H9 (cell line): Measurements from ENCODE around the gene E4F1. TPM values are rescaled to one million over a fixed set of nuclear protein-coding genes. Genes with fewer than 3 reads are reported as not detected.

Experiments used
- DNase-seq: peaks from one replicate; pipeline ENCODE4 v3.0.0-alpha.2; 2017
- H2AFZ ChIP-seq: one replicate; pipeline ENCODE4 v1.6.1; 2013; ENCODE audit warnings: mild to moderate bottlenecking, low read length, control low read depth, moderate library complexity
- H2AK5ac ChIP-seq: 2 replicates; pipeline ENCODE4 v1.6.1; 2013; ENCODE audit warnings: low read length, control low read depth, mixed read lengths; ENCODE audit not compliant: insufficient read length
- H2BK120ac ChIP-seq: one replicate; pipeline ENCODE4 v1.6.1; 2013; ENCODE audit warnings: low read depth, mild to moderate bottlenecking, low read length, control low read depth, inconsistent platforms; ENCODE audit not compliant: poor library complexity, severe bottlenecking
- H2BK12ac ChIP-seq: 2 replicates; pipeline ENCODE4 v1.6.1; 2013; ENCODE audit warnings: low read length, control low read depth, mixed read lengths, low read depth; ENCODE audit not compliant: insufficient read length
- H2BK15ac ChIP-seq: 2 replicates; pipeline ENCODE4 v1.6.1; 2013; ENCODE audit warnings: low read depth, low read length, control low read depth
- H2BK20ac ChIP-seq: one replicate; pipeline ENCODE4 v1.6.1; 2013; ENCODE audit warnings: low read depth, mild to moderate bottlenecking, low read length, control low read depth, inconsistent platforms; ENCODE audit not compliant: poor library complexity, severe bottlenecking
- H2BK5ac ChIP-seq: 2 replicates; pipeline ENCODE4 v1.6.1; 2013; ENCODE audit warnings: low read length, control low read depth, mixed read lengths; ENCODE audit not compliant: insufficient read length
- H3K14ac ChIP-seq: 2 replicates; pipeline ENCODE4 v1.6.1; 2013; ENCODE audit warnings: low read length, control low read depth; ENCODE audit not compliant: insufficient read depth
- H3K18ac ChIP-seq: 2 replicates; pipeline ENCODE4 v1.6.1; 2013; ENCODE audit warnings: low read depth, mild to moderate bottlenecking, mixed read lengths, low read length, control low read depth; ENCODE audit not compliant: insufficient read length
- H3K23ac ChIP-seq: 2 replicates; pipeline ENCODE4 v1.6.1; 2013; ENCODE audit warnings: low read length, control low read depth, mixed read lengths, low read depth; ENCODE audit not compliant: insufficient read length
- H3K23me2 ChIP-seq: 2 replicates; pipeline ENCODE4 v1.6.1; 2013; ENCODE audit warnings: low read depth, mild to moderate bottlenecking, mixed read lengths, low read length, control low read depth; ENCODE audit not compliant: insufficient read length, poor library complexity, severe bottlenecking
- H3K27ac ChIP-seq: 2 replicates; pipeline ENCODE4 v1.5.1; 2013; ENCODE audit warnings: low read length, control low read depth, mixed read lengths, low read depth; ENCODE audit not compliant: insufficient read length
- H3K27me3 ChIP-seq: 2 replicates; pipeline ENCODE4 v1.6.1; 2013; ENCODE audit warnings: low read length, control low read depth, inconsistent platforms; ENCODE audit not compliant: insufficient read depth
- H3K4ac ChIP-seq: 2 replicates; pipeline ENCODE4 v1.6.1; 2013; ENCODE audit warnings: low read depth, mild to moderate bottlenecking, control low read depth, inconsistent platforms, low read length, moderate library complexity
- H3K4me1 ChIP-seq: 2 replicates; pipeline ENCODE4 v1.6.1; 2013; ENCODE audit warnings: low read length, control low read depth, inconsistent platforms; ENCODE audit not compliant: insufficient read depth
- H3K4me2 ChIP-seq: 2 replicates; pipeline ENCODE4 v1.6.1; 2013; ENCODE audit warnings: low read length, control low read depth, mixed read lengths; ENCODE audit not compliant: insufficient read length, insufficient read depth
- H3K56ac ChIP-seq: 2 replicates; pipeline ENCODE4 v1.6.1; 2013; ENCODE audit warnings: low read depth, mild to moderate bottlenecking, mixed read lengths, low read length, control low read depth; ENCODE audit not compliant: insufficient read length
- H3K79me1 ChIP-seq: 2 replicates; pipeline ENCODE4 v1.6.1; 2013; ENCODE audit warnings: low read depth, mild to moderate bottlenecking, moderate library complexity, low read length, control low read depth, inconsistent platforms; ENCODE audit not compliant: insufficient read depth, poor library complexity, severe bottlenecking
- H3K79me2 ChIP-seq: 2 replicates; pipeline ENCODE4 v1.6.1; 2013; ENCODE audit warnings: low read length, control low read depth, inconsistent platforms; ENCODE audit not compliant: insufficient read depth
- H3K9ac ChIP-seq: 2 replicates; pipeline ENCODE4 v1.6.1; 2013; ENCODE audit warnings: low read length, control low read depth, mixed read lengths; ENCODE audit not compliant: insufficient read length; ENCODE audit errors: extremely low read depth
- H3K9me3 ChIP-seq: one replicate; pipeline ENCODE4 v1.6.1; 2013; ENCODE audit warnings: low read depth, low read length, inconsistent platforms; ENCODE audit not compliant: control insufficient read depth
- H3T11ph ChIP-seq: one replicate; pipeline ENCODE4 v1.6.1; 2013; ENCODE audit warnings: mild to moderate bottlenecking, low read length, control low read depth, inconsistent platforms
- H4K20me1 ChIP-seq: one replicate; pipeline ENCODE4 v1.6.1; 2013; ENCODE audit not compliant: control insufficient read depth, insufficient read length, insufficient read depth
- H4K5ac ChIP-seq: 2 replicates; pipeline ENCODE4 v1.6.1; 2013; ENCODE audit warnings: low read depth, mild to moderate bottlenecking, mixed read lengths, low read length, control low read depth; ENCODE audit not compliant: insufficient read length
- H4K8ac ChIP-seq: replicated peaks from 2 replicates; pipeline ENCODE4 v1.6.1; 2013; ENCODE audit warnings: low read length, control low read depth, mixed read lengths, low read depth; ENCODE audit not compliant: insufficient read length
- H4K91ac ChIP-seq: 2 replicates; pipeline ENCODE4 v1.6.1; 2013; ENCODE audit warnings: low read depth, mild to moderate bottlenecking, moderate library complexity, mixed read lengths, low read length, control low read depth; ENCODE audit not compliant: insufficient read length
- H3K27ac Mint-ChIP-seq, 3 experiments: 2 replicates in 2 of 3; 3 replicates in 1 of 3; pipeline ENCODE4 v1.8.0; 2020 to 2021; ENCODE audit warnings: mixed read lengths in 3 of 3, mild to moderate bottlenecking in 1 of 3, moderate library complexity in 1 of 3
- H3K27me3 Mint-ChIP-seq: 2 replicates; pipeline ENCODE4 v1.8.0; 2021; ENCODE audit warnings: low read depth, mild to moderate bottlenecking, moderate library complexity, mixed read lengths
- H3K36me3 Mint-ChIP-seq, 3 experiments: 2 replicates in 2 of 3; 3 replicates in 1 of 3; pipeline ENCODE4 v1.8.0; 2020 to 2021; ENCODE audit warnings: low read depth in 3 of 3, mixed read lengths in 3 of 3; ENCODE audit not compliant: insufficient read depth in 1 of 3
- H3K4me1 Mint-ChIP-seq, 2 experiments: 2 replicates each; pipeline ENCODE4 v1.8.0; 2020; ENCODE audit warnings: mixed read lengths in 2 of 2
- H3K4me3 Mint-ChIP-seq, 2 experiments: 2 replicates in 1 of 2; 3 replicates in 1 of 2; pipeline ENCODE4 v1.8.0; 2020 to 2021; ENCODE audit warnings: mild to moderate bottlenecking in 2 of 2, mixed read lengths in 2 of 2, moderate library complexity in 1 of 2
- H3K9me3 Mint-ChIP-seq, 2 experiments: 2 replicates in 1 of 2; 3 replicates in 1 of 2; pipeline ENCODE4 v1.8.0; 2020; ENCODE audit warnings: mild to moderate bottlenecking in 2 of 2, mixed read lengths in 2 of 2, moderate library complexity in 1 of 2
- WGBS: extraction: QIAGEN DNeasy Blood & Tissue Kit; methylation state at CpG from one replicate; pipeline ENCODE4 v1.1.7; 2013; ENCODE audit warnings: missing lambda C conversion rate, low lambda C conversion rate, mixed read lengths; ENCODE audit not compliant: insufficient read length; ENCODE audit errors: extremely low coverage; 5-methylcytosine and 5-hydroxymethylcytosine counted together
- total RNA-seq: library from RNA; stranded (reverse); gene quantifications from 2 replicates; pipeline ENCODE4 v1.2.1, GENCODE V29; 2021
- TF ChIP-seq, protein P1 (sequence below): fragments of 200-600 bp; sonication (generic); conservative IDR thresholded peaks from 3 replicates; pipeline ENCODE4 v1.8.0; 2021; ENCODE audit warnings: antibody characterized with exemption, mild to moderate bottlenecking

Gene E4F1
- total RNA-seq, 1 experiment from 2014 or later = 35.9 TPM

- Mint-ChIP-seq H3K27me3 (peaks cover 39% of the 10 kb centered on the region), H3K36me3 (peaks cover 7 to 28% (median 25%) of the 10 kb centered on the region in 3 experiments; a peak in 6 of 7 replicates), H3K4me3 (peak overlapping the region; percentile 76), H3K4me1 (peaks cover 6 to 9% of the 10 kb centered on the region in 2 experiments), H3K9me3 (peaks cover 0 to 9% of the 10 kb centered on the region in 2 experiments; a peak in 1 of 5 replicates), H3K27ac (peak overlapping the region in 1 of 3 experiments; percentile 11; a peak in 2 of 7 replicates)
- no peak overlapping the region for H4K91ac ChIP-seq
- peak overlapping the region; percentile 80 for H3K4me2 ChIP-seq
- no peak overlapping the region for H4K8ac ChIP-seq
- TF ChIP-seq, protein P1, sequence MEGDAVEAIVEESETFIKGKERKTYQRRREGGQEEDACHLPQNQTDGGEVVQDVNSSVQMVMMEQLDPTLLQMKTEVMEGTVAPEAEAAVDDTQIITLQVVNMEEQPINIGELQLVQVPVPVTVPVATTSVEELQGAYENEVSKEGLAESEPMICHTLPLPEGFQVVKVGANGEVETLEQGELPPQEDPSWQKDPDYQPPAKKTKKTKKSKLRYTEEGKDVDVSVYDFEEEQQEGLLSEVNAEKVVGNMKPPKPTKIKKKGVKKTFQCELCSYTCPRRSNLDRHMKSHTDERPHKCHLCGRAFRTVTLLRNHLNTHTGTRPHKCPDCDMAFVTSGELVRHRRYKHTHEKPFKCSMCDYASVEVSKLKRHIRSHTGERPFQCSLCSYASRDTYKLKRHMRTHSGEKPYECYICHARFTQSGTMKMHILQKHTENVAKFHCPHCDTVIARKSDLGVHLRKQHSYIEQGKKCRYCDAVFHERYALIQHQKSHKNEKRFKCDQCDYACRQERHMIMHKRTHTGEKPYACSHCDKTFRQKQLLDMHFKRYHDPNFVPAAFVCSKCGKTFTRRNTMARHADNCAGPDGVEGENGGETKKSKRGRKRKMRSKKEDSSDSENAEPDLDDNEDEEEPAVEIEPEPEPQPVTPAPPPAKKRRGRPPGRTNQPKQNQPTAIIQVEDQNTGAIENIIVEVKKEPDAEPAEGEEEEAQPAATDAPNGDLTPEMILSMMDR = no peak
- no peak overlapping the region for H3K14ac ChIP-seq
- WGBS = no CpG with 5 or more reads among the region's 13 CpGs
- no peak overlapping the region for H2BK120ac ChIP-seq
- peaks cover 12% of the 10 kb centered on the region for H3K23me2 ChIP-seq
- no peaks in the 10 kb centered on the region for H3K79me2 ChIP-seq
- H2AFZ ChIP-seq = no peak overlapping the region
- H3K27me3 ChIP-seq = no peaks in the 10 kb centered on the region
- H3K27ac ChIP-seq = no peak overlapping the region
- H2BK12ac ChIP-seq = no peak overlapping the region
- H3K23ac ChIP-seq = no peak overlapping the region
- no peak overlapping the region for H3K4ac ChIP-seq
- H3T11ph ChIP-seq = no peak overlapping the region
- no peak overlapping the region for H4K5ac ChIP-seq
- H3K79me1 ChIP-seq = no peaks in the 10 kb centered on the region
- no peak overlapping the region for H2AK5ac ChIP-seq
- no peaks in the 10 kb centered on the region; the same call in 1 of the 2 replicates for H3K4me1 ChIP-seq
- H2BK15ac ChIP-seq = no peak overlapping the region
- H4K20me1 ChIP-seq = no peaks in the 10 kb centered on the region
- H3K56ac ChIP-seq = no peak overlapping the region
- H2BK5ac ChIP-seq = no peak overlapping the region
- no peak overlapping the region for H2BK20ac ChIP-seq
- DNase-seq = no peak
- H3K9ac ChIP-seq = no peak overlapping the region
- H3K9me3 ChIP-seq = no peaks in the 10 kb centered on the region
- H3K18ac ChIP-seq = no peak overlapping the region
Measured at GRCh38 chr16:2204416-2205103, 18.8 kb upstream of the E4F1 start.
